HCT116 (cell line): ENCODE measurements around the gene THEM4.

Source experiments
- CEBPB ChIP-seq: IDR thresholded peaks from 2 replicates; pipeline ENCODE4 v1.6.1; 2012; ENCODE audit warnings: low read depth
- EGR1 ChIP-seq: IDR thresholded peaks from 2 replicates; pipeline ENCODE4 v1.6.1; 2012; ENCODE audit warnings: low read depth
- ELF1 ChIP-seq: IDR thresholded peaks from 2 replicates; pipeline ENCODE4 v1.6.1; 2012; ENCODE audit warnings: low read depth, borderline replicate concordance
- EZH2 ChIP-seq: fragments of 200-600 bp; sonication (generic); IDR thresholded peaks from 2 replicates; pipeline ENCODE4 v1.6.1; 2017; ENCODE audit warnings: antibody characterized with exemption, mixed run types
- JUND ChIP-seq: IDR thresholded peaks from 2 replicates; pipeline ENCODE4 v1.6.1; 2012
- MAX ChIP-seq: IDR thresholded peaks from 2 replicates; pipeline ENCODE4 v1.6.1; 2012
- POLR2A ChIP-seq: IDR thresholded peaks from 2 replicates; pipeline ENCODE4 v1.7.0; 2011; ENCODE audit warnings: borderline replicate concordance; ENCODE audit not compliant: insufficient read depth, insufficient read length; ENCODE audit errors: extremely low read depth
- POLR2AphosphoS5 ChIP-seq: IDR thresholded peaks from 2 replicates; pipeline ENCODE4 v1.6.1; 2011; ENCODE audit warnings: mild to moderate bottlenecking, low read depth, low read length, moderate library complexity
- RAD21 ChIP-seq: IDR thresholded peaks from 2 replicates; pipeline ENCODE4 v1.6.1; 2012; ENCODE audit warnings: low read depth, mild to moderate bottlenecking
- REST ChIP-seq: IDR thresholded peaks from 2 replicates; pipeline ENCODE4 v1.6.1; 2012; ENCODE audit warnings: low read depth
- SRF ChIP-seq: IDR thresholded peaks from 2 replicates; pipeline ENCODE4 v1.6.1; 2012; ENCODE audit warnings: low read depth
- TF ChIP-seq, protein P1 (sequence below), 3 experiments: fragments of 200-600 bp in 1 of 3; sonication (generic) in 1 of 3; IDR thresholded peaks in 2 of 3; conservative IDR thresholded peaks in 1 of 3; 2 replicates each; pipeline ENCODE4 v1.5.1; 2012 to 2017; ENCODE audit warnings: low read depth in 2 of 3, low read length in 2 of 3, antibody characterized with exemption in 1 of 3, borderline replicate concordance in 1 of 3, control low read depth in 1 of 3, mild to moderate bottlenecking in 1 of 3, mixed read lengths in 1 of 3, mixed run types in 1 of 3, moderate library complexity in 1 of 3; ENCODE audit not compliant: insufficient read depth in 1 of 3
- TF ChIP-seq, protein P2 (sequence below): IDR thresholded peaks from 2 replicates; pipeline ENCODE4 v1.6.1; 2012

DNA sequence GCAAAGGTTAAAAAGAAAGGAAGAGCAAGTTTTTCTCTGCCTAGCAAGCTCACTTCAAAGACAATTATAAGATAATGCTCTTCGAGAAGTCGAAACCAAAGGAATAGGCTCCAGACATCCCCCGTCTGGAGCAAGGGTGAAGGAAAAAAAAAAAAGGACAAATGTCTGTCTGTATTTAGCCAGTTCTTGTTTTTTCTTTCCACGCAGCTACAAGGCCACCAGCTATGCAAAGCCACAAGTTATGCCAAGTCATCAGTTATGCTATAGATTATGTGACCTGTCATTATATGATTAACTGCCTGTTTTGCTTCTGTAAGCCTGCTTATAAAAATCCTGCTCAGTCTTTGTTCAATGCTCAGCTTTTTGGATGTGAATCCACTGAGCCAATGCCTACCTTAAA lies 53.4 kb downstream of the THEM4 start:
- TF ChIP-seq, protein P1, sequence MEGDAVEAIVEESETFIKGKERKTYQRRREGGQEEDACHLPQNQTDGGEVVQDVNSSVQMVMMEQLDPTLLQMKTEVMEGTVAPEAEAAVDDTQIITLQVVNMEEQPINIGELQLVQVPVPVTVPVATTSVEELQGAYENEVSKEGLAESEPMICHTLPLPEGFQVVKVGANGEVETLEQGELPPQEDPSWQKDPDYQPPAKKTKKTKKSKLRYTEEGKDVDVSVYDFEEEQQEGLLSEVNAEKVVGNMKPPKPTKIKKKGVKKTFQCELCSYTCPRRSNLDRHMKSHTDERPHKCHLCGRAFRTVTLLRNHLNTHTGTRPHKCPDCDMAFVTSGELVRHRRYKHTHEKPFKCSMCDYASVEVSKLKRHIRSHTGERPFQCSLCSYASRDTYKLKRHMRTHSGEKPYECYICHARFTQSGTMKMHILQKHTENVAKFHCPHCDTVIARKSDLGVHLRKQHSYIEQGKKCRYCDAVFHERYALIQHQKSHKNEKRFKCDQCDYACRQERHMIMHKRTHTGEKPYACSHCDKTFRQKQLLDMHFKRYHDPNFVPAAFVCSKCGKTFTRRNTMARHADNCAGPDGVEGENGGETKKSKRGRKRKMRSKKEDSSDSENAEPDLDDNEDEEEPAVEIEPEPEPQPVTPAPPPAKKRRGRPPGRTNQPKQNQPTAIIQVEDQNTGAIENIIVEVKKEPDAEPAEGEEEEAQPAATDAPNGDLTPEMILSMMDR (IDR thresholded peaks at IDR 0.05 in 2 of 3, conservative IDR thresholded peaks at IDR 0.05 in 1 of 3; ENCODE audit: borderline replicate concordance in 1 of 3, insufficient read depth in 1 of 3, low read depth in 2 of 3, low read length in 2 of 3), result no peak
- TF ChIP-seq EGR1, result no peak
- TF ChIP-seq JUND, result no peak
- TF ChIP-seq EZH2, result no peak
- no peak for TF ChIP-seq RAD21
- TF ChIP-seq CEBPB, result no peak
- TF ChIP-seq POLR2A, result no peak
- TF ChIP-seq MAX, result no peak
- no peak for TF ChIP-seq POLR2AphosphoS5
- TF ChIP-seq REST, result no peak
- TF ChIP-seq ELF1, result no peak
- TF ChIP-seq, protein P2, sequence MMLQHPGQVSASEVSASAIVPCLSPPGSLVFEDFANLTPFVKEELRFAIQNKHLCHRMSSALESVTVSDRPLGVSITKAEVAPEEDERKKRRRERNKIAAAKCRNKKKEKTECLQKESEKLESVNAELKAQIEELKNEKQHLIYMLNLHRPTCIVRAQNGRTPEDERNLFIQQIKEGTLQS, result no peak
- TF ChIP-seq SRF, result no peak
